ENCODE measurements around the gene NPPA. TPM values are rescaled to one million over a fixed set of nuclear protein-coding genes. Genes with fewer than 3 reads are reported as not detected.

Gene NPPA
- total RNA-seq, 1 donor from 2014 or later = 25.3 TPM

GRCh38 chr1:11799099-11799498 is 48.5 kb downstream of the NPPA start:
- ATAC-seq (ENCODE audit: poor library complexity) = no peak
- DNase-seq = peak; percentile 11
- intact Hi-C loops (cut with DNase I) = no loop called here

GRCh38 chr1:11797525-11798216 is 49.9 kb downstream of the NPPA start:
- intact Hi-C loops (cut with DNase I) = no loop called here
- ATAC-seq (ENCODE audit: poor library complexity) = peak; percentile 40
- DNase-seq = peak; percentile 88

DNA sequence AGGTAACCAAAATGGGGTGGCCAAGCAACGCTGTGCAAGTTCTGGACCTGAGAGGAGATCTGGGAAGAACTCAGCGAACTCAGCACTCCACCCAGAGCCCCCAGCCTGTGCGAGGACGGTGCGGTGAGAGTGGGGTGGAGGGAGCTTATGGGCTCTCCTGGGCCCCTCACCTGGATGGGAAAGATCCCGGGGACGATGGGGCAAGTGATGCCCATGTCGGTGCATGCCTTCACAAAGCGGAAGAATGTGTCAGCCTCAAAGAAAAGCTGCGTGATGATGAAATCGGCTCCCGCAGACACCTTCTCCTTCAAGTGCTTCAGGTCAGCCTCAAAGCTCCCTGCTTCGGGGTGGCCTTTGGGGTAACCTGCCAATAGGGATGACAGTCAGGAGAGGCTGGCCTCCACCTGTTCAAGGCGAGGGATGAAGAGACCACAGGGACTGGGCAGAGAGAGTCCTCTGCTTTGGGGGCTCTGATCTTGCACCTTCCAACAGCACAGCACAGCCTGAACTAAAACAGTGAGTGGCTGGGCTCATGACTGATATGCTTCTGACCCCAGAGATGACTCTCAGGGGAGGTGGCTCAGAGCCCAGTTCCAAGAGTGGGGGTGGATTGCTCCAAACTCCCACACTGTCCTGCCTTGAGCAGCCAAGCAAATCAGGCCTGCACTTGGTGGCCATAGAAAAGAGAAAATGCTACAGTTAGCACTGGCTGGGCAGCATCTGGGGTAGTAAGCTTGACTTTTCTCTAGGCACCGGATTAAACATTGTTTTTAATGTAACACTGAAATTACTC is 51.4 kb downstream of the NPPA start:
- ATAC-seq (ENCODE audit: poor library complexity) (peak; percentile 65), DNase-seq (peak; percentile 83)
- intact Hi-C loops (cut with DNase I) = no loop called here

Other genes with a start within 250 kb of the NPPA start
- gene FBXO2, start 193.4 kb downstream of the NPPA start, total RNA-seq = 2.3 TPM
- 15.6 TPM for gene FBXO44, start 192.9 kb downstream of the NPPA start, total RNA-seq
- gene FBXO6, start 183.6 kb downstream of the NPPA start, total RNA-seq = 11.6 TPM
- 15.8 TPM for gene MAD2L2, start 166.6 kb downstream of the NPPA start, total RNA-seq
- gene DRAXIN, start 156.1 kb downstream of the NPPA start, total RNA-seq = 0.05 TPM
- 13.6 TPM for gene AGTRAP, start 111.6 kb downstream of the NPPA start, total RNA-seq
- 2.7 TPM for gene C1orf167, start 85.6 kb downstream of the NPPA start, total RNA-seq
- 34.6 TPM for gene MTHFR, start 41.8 kb downstream of the NPPA start, total RNA-seq
- 15.2 TPM for gene CLCN6, start 41.6 kb downstream of the NPPA start, total RNA-seq
- 5.1 TPM for gene NPPB, start 11.2 kb upstream of the NPPA start, total RNA-seq
- 31.6 TPM for gene KIAA2013, start 78.6 kb upstream of the NPPA start, total RNA-seq
- gene PLOD1, start 86.9 kb upstream of the NPPA start, total RNA-seq = 66.1 TPM
- gene MFN2, start 132.7 kb upstream of the NPPA start, total RNA-seq = 648 TPM
- gene MIIP, start 171.7 kb upstream of the NPPA start, total RNA-seq = 14.6 TPM
- gene TNFRSF8, start 215.5 kb upstream of the NPPA start, total RNA-seq = 0.59 TPM